ENCODE results near the gene GPR148.
"Not testable (repeated sequence)": the region's sequence is repeated elsewhere in the genome, so short reads cannot be mapped to it uniquely, and the experiment has no call there.

The GPR148 gene, protein sequence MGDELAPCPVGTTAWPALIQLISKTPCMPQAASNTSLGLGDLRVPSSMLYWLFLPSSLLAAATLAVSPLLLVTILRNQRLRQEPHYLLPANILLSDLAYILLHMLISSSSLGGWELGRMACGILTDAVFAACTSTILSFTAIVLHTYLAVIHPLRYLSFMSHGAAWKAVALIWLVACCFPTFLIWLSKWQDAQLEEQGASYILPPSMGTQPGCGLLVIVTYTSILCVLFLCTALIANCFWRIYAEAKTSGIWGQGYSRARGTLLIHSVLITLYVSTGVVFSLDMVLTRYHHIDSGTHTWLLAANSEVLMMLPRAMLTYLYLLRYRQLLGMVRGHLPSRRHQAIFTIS

DNA sequence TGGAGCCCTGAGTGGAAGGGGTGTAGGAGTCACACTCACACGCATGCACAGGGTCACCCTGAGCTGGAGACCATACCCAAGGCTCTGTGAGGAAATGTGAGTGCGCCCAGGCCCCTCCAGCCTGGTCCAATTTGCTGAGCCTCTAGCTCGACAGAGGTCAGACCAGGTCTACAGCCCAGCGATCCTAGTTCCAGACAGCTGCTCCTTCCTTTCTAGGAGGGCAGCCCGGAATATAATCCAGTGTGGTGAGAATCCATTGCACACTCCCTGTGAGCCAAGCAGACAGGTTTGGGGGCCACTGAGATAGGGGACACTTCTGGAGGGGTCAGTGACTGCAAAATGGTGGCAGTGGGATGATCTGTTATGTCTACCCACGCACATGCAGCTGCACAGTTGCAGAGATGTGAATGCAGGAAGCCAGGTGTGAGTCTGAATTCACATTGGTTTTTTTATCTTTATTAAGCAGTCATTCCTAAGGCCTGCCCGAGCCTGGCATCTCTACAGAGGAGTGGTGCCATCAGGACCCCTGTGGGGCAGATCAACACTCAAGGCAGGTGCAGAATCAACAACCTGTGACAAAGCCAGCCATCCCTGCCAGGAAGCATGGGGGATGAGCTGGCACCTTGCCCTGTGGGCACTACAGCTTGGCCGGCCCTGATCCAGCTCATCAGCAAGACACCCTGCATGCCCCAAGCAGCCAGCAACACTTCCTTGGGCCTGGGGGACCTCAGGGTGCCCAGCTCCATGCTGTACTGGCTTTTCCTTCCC, at the start of gene GPR148:
Gene GPR148, plus strand, starts transcription at position 522 of the 768 bp plus-strand sequence. Its CDS starts 82 bp downstream, at position 604.
- DNase-seq: no peak

DNA sequence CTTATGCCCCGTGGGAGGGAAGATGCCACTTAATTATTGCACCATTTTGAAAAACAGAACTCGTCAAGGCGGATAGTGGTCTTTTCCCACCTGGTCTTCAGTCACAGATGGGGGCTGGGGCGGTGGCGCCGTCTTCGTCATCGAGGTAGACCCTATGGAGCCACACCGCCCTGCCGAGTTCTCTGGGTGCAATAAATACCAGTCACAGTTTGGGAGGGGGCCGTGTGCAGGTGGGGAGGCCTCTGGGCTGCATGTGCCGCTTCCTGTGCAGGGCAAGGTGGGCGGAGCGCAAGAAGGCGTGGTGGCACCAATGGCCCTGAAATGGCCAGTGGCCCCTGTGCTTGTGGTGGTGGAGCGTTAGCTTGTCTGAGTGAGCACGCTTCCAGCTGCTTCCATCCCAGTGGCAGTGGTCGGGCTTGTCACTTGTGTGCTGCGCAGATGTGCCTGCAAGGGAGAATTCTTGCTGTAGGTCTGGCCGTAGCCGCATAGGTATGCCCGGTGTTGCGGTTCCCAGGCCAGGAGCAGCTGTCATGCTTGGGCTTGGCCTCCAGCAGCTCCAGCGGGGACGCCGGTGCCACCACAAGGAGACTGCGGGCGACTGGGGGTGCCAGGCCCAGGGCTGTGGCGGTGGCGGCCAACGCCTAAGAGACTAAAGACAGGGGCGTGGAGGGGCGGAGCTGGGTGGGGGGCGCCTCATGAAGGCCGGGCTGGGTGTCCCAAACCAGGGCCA, 36.7 kb upstream of the GPR148 start:
- not testable (repeated sequence) for DNase-seq

DNA sequence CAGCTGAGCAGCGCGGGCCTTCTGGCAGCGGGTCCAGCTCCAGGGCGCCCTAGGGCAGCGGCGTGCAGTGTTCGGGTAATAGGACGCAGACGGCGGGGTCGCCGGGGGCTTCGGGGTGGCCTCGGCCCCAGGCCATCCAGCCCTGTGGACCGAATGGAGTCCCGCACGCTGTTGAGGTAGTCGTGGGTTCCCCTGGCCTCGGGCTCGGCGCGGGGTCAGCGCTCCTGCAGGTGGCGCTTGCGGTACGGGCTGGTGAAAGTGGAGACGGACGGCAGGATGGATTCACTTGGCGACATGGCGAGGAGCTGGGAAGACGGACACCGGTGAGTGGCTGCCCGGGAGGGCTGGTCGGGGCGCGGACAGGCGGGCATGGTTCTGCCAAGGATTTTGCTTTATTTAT, 35.4 kb upstream of the GPR148 start:
- DNase-seq: not testable (repeated sequence)

DNA sequence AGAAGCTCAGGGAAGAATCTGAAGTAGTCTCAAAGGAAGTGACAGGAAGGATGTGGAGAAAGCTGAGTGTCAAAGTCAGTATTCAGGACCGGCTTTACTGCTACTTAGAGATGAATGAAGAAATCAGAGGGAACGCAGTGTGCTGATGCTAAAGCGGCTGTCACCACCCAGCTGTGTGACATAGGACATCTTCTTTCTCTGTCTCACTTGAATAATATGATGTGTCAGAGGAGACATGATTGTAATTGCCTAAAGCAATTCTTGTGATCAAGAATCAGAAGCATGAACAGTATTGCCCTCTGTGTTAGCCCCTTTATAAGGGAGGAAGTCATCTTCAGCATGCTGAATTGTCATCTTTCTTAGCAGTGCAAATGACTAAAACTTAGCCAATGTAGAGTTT, 25.6 kb upstream of the GPR148 start:
- not testable (repeated sequence) for DNase-seq

DNA sequence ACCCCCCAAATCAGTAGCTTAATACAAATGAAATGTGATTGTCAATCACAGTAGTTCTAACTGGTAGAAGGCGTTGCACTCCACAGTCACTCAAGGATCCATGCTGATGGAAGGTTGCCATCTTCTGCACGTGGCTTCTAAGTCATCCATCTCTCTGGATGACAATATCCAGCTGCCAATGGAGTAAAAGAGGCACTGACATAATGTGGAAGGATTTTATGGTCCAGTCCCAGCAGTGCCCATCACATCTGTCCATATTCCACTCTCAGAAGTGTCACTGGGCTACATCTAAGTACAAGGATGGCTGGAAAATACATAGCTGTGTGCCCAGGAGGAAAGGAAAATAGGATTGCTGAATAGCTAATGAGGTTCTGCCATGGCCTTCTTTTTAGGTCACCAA, 14.1 kb upstream of the GPR148 start:
- DNase-seq: not testable (repeated sequence)

DNA sequence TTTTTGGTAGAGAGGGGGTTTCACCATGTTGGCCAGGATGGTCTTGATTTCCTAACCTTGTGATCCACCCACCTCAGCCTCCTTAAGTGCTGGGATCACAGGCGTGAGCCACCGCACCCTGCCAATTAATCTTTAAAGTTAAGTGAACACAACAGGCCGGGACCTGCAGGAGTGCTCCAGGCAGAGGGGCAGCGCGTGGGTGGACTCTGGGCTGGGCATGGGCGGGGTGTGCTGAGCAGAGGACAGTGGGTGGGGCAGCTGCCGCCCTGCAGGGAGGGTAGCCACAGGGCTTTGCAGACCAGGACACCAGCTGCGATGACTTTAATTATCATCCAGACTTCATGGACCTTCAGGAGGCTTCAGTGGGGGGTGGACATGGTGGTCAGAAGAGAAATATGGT, 8.8 kb upstream of the GPR148 start:
- DNase-seq: no peak

DNA sequence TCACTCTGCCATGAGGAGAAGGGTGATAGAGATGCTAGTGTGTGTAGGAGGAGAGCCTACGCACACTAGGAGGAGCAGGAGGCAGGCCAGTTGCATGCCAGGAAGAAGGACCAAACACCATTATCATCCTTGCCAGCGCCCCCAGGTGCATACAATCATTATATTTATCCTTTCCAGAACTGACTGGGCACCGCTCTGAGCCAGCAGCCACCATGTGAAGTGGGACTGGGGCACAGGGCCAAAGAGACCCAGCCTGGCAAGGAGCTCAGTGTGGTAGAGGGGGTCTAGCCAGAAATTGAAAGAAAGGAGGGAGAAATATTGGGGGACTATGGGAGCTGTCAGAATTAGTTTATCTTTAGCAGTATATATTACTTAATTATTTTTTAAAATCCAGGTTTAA, 8.3 kb upstream of the GPR148 start:
- DNase-seq: no peak

DNA sequence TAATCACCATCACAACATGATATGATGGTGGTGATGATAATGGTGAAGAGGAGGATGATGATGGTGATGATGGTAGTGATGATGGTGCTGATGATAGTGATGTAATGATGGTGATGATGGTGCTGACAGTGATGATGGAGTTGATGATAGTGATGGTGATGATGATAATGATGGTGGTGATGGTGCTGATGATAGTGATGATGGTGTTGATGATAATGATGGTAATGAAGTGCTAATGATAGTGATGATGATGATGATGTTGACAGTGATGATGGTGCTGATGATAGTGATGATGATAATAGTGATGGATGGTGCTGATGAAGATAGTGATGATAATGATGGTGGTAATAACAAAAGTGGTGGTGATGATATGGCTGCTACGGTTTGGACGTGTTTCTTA, 4.4 kb upstream of the GPR148 start:
- DNase-seq: no peak

DNA sequence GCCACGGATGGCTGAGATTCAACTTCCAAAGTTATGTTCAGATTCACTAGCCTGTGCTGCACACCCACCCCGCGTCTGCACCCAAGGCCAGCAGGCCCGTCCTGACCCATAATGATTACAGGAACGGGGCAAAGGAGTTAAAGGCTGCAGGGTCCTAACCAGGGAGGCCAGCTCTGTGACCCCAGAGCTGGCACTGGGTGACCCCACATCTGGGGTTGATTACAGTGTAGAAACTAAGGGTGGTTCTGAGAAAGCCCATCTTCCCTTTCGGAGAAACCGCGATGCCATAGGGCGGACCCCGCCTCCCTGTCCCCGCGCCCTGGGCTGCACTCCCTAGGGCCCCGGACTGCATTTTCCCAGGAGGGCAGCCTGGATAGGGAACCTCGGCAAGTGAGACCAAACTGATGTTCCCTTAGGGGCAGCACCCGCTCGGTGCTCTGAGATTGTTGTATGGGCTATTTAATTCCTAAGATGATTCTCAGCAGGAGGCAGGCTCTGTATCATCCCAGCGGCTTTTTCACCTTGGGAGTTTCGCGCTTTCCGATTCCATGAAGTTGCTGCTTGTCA, 2.2 kb upstream of the GPR148 start:
- no peak for DNase-seq

DNA sequence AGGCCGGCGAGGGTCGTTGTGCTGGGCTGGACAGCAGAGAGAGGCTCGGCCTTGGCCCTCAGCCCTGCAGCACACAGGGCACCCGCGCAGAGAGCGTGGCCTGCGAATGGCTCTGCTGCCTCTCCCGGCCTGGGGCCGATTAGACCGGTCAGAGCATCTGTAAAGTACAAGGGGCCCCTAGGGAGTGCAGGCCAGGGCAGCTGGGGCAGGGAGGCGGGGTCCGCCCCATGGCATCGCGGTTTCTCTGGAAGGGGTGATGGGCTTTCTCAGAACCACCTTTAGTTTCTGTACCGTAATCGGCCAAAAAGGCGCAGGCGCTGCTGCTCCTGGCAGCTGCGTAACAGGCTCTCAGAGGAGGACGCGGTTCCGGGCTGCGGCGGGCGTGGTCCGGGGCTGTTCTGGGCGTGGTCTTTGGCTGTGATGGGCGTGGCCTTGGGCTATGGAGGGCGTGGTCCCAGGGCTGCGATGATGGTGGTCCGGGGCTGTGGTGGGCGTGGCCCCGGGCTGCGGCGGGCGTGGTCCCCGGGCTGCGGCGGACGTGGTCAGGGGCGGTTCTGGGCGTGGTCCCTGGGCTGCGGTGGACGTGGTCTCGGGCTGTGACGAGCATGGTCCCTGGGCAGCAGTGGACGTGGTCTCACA, 1.5 kb upstream of the GPR148 start:
- peak; percentile 22 for DNase-seq

DNA sequence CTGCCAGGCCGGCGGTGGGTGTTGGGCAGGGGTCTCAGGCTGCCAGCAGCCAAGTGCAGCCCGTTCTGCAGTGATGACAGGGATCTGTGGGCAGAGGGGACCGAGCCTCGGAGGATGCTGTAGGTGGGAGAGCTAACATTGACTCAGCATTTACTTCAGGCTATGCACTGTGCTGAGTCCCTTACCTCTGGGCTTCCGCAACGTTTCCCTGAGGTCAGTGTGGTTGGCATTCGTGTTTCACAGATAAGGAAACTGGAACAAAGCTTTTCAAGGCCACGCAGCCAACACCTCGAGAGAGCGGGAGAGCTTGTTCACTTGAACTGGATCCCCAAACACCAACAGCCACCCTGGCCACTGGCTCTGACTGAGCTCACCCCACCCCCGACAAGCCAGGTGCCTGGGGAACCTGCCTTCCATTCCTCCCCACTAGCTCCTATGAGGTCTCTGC, 839 bp upstream of the GPR148 start:
- DNase-seq: no peak

DNA sequence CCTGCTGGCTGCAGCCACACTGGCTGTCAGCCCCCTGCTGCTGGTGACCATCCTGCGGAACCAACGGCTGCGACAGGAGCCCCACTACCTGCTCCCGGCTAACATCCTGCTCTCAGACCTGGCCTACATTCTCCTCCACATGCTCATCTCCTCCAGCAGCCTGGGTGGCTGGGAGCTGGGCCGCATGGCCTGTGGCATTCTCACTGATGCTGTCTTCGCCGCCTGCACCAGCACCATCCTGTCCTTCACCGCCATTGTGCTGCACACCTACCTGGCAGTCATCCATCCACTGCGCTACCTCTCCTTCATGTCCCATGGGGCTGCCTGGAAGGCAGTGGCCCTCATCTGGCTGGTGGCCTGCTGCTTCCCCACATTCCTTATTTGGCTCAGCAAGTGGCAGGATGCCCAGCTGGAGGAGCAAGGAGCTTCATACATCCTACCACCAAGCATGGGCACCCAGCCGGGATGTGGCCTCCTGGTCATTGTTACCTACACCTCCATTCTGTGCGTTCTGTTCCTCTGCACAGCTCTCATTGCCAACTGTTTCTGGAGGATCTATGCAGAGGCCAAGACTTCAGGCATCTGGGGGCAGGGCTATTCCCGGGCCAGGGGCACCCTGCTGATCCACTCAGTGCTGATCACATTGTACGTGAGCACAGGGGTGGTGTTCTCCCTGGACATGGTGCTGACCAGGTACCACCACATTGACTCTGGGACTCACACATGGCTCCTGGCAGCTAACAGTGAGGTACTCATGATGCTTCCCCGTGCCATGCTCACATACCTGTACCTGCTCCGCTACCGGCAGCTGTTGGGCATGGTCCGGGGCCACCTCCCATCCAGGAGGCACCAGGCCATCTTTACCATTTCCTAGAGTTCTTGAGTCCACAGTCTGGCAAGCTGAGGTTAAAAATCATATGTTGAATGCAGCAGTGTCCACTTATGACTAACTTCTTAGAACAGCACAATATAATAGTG, 741 bp downstream of the GPR148 start:
- DNase-seq: no peak

DNA sequence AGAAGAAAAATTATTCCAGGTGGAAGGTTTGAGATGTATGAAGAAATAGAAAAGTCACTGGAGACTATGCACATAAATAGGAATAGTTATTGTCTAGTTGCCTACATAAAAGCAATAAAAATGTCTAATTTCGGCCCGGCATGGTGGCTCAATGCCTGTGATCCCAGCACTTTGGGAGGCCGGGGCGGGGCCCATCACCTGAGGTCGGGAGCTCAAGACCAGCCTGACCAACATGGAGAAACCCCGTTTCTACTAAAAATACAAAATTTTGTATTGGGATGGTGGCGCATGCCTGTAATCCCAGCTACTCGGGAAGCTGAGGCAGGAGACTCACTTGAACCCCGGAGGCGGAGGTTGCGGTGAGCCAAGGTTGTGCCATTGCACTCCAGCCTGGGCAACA, 3.4 kb downstream of the GPR148 start:
- not testable (repeated sequence) for DNase-seq

DNA sequence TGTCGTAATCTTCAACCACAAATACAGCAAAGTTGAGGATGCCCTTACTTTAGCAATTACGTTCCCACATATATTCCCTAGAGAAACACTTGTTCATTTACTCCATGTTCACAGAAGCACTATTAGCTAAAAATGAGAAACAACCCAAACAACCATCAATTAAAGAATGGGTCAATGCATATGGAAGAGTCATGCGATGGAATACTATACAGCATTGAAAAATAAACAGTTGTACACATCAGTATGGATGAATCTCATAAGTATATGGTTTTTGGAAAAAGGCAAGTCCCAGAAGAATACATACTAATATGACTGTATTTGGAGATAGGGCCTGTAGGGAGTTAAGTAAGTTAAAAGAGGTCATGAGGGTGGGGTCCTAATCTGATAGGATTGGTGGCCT, 6.3 kb downstream of the GPR148 start:
- no peak for DNase-seq

DNA sequence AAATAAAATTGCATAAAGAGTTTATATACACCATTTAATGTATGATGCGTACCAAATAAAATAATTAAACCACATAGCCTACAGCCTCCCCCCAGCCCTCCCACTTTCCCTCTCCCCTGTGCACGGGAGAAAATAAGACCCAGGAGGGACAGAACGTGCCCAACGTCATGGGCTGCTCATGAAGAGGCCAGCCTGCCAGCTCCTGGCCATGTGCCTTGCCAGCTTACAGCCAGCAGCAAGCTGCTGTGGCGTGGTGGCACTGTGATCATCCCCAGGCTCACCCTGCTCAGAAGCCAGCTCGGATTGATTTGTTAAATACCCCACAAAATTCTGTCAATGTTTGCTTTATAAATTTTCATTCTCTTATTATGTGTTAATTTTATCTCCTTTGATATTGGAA, 7.6 kb downstream of the GPR148 start:
- DNase-seq: no peak

DNA sequence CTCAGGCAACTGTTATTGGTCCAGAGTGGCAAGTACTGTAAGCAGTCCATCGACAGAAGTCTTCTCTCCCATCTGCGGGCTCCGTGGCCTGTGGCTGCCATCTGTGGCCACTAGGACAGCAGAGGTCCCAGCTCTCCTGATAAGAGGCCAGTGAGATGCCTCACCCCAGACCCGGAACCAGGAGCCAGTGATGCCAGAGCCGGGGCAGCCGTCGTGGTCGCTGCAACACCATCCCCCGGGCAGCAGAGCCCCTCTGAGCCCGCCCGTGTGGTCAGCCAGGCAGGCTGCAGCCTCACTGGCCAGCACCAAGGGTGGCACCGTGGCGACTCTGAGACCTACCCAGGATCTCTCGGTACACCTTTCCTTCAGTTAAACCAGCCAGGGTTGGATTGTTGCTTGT, 8.7 kb downstream of the GPR148 start:
- DNase-seq: no peak

DNA sequence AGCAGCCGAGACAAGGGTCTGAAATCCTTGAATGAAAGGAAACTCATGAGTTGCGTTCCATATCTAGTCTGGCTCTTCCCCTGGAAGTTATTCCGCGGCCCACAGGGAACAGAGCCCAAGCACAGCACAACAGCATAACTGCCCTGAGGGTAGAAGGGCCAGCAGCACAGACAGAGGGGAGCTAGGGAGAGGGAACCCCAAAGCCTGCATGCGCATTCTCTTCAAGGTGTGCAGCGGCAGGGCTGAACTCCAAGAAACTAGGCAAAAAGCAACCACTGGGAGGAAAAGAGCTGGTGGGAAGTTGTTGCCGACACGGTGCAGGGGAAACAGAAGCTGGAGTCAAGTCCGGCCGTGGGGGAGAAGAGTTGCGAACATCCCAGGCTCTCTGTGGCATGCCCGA, 11.8 kb downstream of the GPR148 start:
- DNase-seq: no peak

DNA sequence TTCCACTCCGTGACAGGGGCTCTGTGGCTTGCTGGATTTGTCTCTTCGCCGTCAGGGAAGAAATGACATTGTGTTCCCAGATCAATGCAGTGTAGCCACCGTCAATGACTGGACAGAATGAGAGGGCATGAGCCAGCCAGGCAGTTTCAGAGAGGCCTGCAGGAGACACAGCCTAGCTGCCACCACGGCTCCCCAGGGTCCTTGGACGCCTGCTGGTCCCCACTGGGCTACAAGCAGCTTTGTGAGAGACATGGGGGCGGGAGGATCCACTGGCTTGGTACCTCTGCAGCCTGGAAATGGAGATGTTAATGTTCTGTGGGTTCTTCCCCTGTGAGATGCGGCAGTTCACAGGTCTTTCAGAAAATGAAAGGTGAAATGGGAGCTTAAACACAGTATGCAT, 14.4 kb downstream of the GPR148 start:
- DNase-seq: no peak

DNA sequence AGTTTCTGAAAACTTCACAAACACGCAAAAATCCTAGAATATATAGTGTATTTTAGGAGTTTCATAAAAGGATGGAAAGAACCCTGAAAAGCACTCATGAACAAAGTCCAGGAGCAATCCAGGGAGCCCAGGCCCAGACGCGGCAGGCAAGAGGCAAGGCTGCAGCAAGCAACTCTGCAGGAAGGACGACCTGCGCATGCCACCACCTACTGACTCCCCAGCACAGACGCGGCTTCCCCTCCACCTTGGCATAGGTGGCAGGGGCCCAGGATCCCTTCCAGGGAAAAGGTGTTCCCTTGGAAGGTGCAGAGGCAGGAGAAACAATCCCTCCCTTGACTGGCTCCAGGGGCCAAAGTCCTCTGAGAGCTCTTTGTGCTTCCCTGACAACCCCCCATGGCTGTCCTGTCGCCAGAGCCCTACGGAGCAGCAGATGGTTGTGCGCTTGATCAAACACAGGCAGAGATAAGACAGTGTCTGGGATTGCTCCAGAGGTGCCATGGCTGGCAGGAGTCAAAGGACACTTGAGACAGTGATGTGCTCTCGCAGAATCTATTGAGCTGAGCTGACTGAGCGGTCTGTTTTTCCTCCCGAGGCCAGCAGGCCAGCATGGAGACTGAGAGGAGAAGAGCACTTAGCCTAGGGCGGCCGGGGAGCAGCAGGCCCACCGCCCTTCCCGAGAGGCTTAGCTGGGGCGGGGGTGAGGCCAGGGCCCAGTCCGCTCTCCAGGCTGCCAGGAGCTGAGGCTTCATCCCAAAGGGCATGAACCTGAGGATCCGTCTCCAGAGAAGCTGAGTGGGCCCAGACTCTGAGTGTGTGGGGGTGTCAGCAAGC, 15.6 kb downstream of the GPR148 start:
- DNase-seq: no peak

DNA sequence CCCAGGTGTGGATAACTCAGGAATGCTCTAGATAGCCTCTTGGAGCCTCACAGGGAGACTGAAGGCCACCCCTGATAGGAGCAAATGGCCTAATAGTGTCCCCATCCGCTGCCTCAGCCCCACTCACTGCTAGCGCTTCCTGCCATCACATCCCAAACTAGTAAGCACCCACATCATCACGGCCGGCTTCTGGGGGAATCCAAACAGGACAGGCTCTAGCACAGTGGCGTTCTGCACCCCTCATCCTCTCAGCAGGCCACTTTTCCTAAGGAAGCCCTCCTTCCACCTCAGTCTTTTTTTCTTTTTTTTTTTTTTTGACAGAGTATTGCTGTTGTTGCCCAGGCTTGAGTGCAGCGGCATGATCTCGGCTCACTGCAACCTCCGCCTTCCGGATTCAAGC, 20.2 kb downstream of the GPR148 start:
- DNase-seq: no peak

DNA sequence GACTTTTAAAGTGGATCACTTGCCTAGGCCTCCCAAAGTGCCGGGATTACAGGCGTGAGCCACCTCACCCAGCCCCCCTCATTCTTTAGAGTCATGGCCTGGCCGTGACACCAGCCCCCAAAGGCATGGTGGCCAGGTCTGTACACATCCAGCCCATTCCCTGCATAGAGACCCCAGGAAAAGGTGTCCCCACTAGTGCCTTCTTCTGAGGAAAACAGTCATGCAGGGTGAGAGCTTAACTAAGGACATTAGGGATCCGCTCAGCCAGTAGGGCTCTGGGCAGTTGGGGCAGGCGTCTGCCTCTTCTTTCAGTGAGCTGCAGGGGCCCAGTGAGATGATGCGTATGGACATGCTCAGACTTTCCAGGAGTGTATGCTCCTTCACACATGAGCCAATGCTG, 20.8 kb downstream of the GPR148 start:
- no peak for DNase-seq
